HG03565 (cell line): Measurements from ENCODE around the gene SDK1.

Source experiments
- ATAC-seq: cut with Tn5 transposase; IDR thresholded peaks from one replicate; pipeline ENCODE4 v1.9.1; 2021; ENCODE audit warnings: mild to moderate bottlenecking, moderate library complexity; ENCODE audit not compliant: unreplicated experiment

The SDK1 gene

GRCh38 chr7:3455806-3456595 is 154.9 kb downstream of the SDK1 start:
- no peak for ATAC-seq

DNA sequence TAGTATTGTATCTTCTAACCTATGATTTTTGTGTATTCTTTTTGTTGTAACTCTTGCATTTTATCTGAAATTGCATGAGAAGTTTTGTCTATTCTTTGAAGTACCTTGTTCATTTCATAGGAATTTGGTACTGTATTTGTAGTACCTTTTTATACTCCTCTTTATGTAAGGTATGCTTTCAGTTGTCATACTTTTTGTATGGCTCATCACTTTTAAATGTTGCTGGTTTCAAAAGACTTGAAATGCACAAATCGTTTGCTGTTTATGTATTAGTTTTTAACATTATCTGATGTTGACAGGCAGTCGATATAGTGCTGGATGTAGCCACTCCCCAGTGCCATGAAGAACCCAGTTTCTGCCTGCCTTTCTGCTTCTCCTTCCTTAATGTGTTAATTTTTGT is 158.1 kb downstream of the SDK1 start:
- ATAC-seq = no peak

DNA sequence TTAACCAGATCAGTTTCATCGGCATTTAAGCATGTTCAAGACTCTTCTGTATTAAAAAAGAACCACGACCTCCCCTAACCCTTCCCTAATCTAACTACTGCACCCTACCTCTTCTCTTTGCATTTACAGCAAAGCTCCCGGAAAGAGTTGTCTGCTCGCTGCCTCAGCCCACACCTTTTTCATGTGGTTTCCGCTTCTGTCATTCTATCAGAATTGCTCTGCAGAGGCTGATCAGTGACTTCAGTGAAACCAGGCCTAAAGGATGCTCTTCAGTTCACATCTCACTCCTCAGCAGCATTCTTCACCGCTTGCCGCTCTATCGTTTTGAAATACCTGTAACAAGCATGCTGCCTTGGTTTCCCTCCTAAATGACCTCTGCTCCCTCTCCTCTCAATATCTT is 160.9 kb downstream of the SDK1 start:
- no peak for ATAC-seq

DNA sequence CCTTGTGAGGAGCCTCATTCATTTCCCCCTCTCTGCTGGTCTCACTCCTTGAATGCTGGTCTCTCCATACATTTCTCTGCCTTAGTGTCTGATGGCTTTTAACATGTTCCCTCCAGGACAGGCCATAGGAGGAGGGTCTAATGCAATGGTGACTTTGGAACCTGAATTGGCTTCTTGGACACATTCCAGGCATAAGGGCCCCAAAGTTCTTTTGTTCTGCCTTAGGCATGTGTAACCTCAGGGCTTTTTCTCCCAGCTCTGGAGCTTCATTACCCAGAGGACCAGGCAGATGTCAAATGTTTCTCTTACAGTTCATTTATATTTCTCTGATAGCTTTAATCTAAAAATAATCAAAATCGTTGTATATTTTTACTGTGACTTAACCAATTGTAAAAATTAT is 162.6 kb downstream of the SDK1 start:
- ATAC-seq = no peak

GRCh38 chr7:3464900-3465622 is 164.0 kb downstream of the SDK1 start:
- ATAC-seq = no peak

DNA sequence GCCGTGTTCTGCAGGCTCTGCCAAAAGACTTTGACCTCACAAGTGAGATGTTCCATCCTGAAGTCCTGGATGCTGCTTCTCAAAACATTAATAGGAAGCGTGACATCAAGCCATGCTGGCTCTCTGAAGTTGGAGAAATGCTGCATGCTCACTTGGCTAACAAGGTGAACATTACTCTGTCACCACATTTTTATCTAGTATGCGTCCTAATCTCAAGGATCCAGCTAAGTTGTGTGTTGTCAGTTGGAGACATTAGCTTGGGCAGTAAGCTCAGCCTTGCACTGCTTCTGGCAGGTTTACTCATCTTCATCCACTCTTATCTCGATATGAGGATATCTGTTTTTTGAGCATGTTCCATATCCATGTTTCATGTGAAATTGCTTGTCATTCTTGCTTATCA is 165.2 kb downstream of the SDK1 start:
- ATAC-seq = no peak

DNA sequence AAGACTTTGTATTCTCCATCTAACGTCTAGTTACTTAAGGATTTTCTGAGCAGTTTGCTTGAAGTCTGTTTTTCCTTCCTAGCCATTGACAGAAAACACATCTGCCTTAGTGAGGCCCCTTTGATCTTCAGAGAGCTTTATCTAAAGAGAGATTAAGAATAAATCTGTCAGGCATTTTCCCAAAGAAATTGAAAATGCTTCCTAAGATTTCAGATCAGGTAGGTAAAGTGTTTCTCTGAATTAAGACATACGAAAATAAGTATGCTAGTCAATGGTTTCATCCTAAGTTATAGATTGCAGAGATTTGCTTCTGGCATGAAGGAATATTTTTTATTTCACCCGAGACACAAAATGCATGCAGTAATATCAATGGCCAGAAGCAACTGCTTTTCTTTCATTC is 168.6 kb downstream of the SDK1 start:
- no peak for ATAC-seq

DNA sequence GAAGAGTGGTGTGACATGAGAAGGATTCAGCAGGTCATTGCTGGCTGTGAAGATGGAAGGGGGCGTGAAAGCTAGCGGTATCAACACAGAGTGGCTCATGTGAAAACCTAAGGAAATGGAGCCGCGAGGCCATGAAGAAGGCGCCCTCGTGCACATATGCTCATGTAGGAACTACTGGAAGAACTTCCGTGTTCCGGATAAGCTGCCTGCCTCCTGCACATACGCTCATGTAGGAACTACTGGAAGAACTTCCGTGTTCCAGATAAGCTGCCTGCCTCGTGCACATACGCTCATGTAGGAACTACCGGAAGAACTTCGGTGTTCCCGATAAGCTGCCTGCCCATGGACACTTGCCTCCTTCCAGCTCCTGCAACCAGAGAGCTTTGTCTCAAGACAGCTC is 179.1 kb downstream of the SDK1 start:
- no peak for ATAC-seq

DNA sequence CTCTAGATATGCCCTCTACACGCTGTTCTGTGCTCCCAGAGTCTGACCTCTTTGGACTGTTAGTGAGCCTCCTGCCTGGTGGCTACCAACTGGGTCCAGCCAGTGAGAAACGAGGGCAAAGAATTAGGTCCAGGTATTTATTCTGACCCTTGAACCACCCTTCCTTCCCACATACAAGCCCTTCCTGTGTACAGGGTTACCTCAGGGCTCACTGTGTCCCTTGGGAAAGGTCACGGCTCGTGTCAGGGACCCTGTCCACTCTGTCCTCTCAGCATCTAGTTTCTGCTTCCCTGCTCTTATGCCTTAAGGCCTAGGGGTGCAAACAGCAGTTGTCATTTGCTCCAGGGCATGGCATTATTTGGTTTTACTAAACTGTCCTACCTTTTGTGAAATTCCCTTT is 180.4 kb downstream of the SDK1 start:
- no peak for ATAC-seq

DNA sequence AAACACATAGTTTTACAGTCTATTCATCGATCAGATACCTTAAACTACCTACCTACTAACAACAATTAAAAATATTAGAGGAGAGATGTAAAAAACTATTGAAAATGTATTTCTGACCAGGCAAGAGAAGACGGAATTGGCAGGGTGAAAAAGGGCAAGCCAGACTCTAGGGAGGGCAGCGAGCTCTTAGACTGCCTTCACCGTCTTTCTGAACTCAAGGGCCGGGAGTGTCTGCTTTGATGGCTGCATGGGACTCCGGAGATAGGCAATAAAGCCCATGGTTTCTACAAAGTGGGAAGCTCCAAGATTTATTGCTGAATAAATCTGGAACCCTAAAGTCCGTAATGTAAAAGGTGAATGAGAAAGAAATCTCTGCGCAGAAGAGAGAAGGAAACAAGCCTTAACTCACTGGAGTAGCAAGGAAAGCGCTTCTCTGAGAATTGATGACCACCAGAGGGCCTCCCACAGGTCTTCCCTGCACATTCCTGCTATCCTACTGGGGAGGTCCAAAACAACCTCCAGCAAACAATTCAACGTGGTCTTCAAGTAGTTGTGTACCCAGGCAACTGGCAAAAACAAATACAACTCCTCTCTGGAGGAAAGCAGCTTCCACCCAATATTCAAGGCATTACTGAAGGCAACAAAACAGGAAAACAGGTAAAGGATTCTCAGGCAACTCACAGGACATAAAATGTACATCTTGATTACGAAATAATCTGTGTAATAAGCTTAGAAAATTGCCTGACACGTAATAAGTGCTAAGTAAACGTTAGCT is 181.3 kb downstream of the SDK1 start:
- no peak for ATAC-seq

GRCh38 chr7:3486841-3487240 is 185.8 kb downstream of the SDK1 start:
- ATAC-seq = no peak

GRCh38 chr7:3488829-3489228 is 187.8 kb downstream of the SDK1 start:
- ATAC-seq = no peak

GRCh38 chr7:3493499-3493898 is 192.4 kb downstream of the SDK1 start:
- ATAC-seq = no peak

GRCh38 chr7:3494947-3495346 is 193.9 kb downstream of the SDK1 start:
- ATAC-seq = no peak

DNA sequence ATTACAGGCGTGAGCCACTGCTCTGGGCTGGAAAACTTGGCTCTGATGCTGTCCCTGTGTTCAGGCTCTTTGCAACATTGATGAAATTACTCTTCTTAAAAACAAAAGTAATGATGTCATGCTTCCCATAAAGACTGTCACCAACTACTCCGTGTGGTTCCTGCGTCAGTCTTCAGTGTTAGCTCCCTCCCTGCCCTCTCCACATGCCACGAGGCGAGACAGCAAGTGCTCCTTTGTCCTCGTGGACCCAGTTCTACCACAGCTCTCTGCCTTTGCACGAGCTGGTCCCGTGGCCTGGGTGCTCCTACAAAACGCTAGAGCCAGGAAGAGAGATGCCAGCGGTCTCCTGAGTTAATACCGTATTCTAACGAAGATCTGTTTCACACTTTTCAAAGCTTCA is 194.5 kb downstream of the SDK1 start:
- ATAC-seq = no peak

DNA sequence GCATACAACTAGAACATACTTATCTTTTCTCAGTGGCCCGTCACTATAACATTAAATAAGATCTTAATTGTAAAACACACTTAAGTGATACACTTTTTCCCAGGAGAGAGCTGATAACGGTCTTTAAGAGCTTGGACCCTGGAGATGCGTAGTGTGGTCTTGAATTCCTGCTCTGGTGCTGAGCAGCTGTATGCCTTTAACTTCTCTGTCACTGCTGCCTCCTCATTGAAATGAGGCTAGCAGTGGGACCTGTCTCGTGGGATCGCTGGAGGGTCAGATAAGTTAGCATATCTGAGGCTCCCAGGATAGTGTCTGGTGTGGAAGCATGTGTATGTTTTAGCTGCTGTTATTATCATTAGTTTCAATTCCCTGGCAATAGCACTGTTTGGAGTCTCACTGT is 194.9 kb downstream of the SDK1 start:
- ATAC-seq = no peak

GRCh38 chr7:3497796-3498195 is 196.7 kb downstream of the SDK1 start:
- no peak for ATAC-seq

DNA sequence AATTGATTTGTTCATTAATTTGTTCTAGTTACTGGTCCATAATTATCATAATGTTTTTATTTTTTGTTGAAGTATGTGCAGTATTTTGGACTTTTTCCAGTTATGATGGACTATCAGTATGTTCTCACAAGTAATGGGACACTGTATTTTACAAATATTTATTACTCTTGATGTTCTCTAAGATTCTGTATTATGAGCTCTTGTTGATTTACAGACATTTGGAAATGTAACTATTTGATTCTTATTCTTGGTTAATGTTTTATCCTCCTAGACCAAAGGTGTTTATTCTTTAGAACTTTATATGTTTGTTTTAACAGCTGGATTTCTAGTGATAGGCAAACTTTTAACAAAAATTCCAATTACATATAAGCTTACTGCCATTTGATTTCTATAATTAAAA is 200.6 kb downstream of the SDK1 start:
- ATAC-seq = no peak

- no peak for ATAC-seq
These were observed 203.3 kb downstream of the SDK1 start for GRCh38 chr7:3504384-3504783.

DNA sequence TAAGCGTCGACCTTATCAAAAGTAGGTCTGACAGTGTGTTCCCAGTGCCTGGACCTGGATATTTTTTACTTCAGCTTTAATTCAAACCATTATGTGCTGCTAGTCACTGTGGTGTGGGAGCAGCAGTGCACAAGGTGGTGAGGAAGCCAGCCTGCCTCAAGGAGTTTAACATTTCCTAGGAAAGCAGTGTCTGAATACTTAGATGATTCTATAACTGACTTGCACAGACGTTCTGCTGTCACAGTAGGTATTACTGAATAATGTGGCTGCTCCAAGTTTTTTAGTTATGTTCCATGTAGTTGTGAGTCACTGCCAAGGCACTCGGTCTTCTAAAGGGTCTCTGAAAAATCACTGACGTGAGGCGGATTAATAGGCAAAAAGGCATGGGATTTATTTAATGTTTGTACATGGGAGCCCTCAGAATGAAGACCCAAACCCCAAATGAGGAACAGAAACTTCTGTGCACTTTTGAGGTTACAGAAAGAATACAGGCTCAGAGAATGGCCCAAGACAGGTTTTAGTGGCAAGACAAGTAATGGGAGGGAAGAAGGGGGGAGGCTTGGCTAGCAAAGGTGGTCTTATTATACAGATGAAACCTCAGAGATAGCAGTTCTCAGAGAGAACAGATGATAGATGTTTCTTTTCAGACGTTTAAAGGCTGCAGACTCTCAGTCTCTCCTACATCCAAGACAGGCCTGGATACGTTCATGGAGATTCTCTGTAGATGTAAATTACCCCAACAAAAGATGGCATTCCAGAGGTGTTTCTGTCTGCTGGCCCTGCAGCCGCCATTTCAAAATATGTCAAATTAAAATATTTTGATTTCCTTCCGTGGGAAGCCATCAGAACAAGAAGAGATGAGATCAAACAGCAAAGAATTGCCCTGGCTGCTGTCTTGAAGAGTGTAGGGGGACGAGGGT is 209.3 kb downstream of the SDK1 start:
- ATAC-seq = peak; percentile 86

- ATAC-seq = no peak
These were observed 216.3 kb downstream of the SDK1 start for GRCh38 chr7:3517344-3517743.
